ENCODE data around the gene LPP.

GRCh38 chr3:188259596-188259995, 105.6 kb downstream of the LPP start:
- TF ChIP-seq ZNF274 (IDR thresholded peaks at IDR 0.05; ENCODE audit: borderline replicate concordance, low read depth, low read length) (no peak), POLR2AphosphoS5 (IDR thresholded peaks at IDR 0.05; ENCODE audit: control insufficient read depth, insufficient read depth, low read depth, low read length) (no peak)

Data from K562 (cell line).